Measurements from ENCODE around the gene SLC25A43. TPM values are rescaled to one million over a fixed set of nuclear protein-coding genes. Genes with fewer than 3 reads are reported as not detected.
"Not testable (repeated sequence)": the region's sequence is repeated elsewhere in the genome, so short reads cannot be mapped to it uniquely, and the experiment has no call there.

The SLC25A43 gene
- total RNA-seq, 1 experiment from 2014 or later: 25.8 TPM

- CTCF ChIA-PET: interaction anchor here (0.6 kb wide), 1 partner anchor 42 kb away, joined by 3 read pairs; no protein-coding TSS in a partner anchor
- H3K4me3 ChIP-seq (ENCODE audit: low read length): no peak overlapping the region
Observed at GRCh38 chrX:119427795-119428185, 28.7 kb downstream of the SLC25A43 start.

GRCh38 chrX:119429471-119429870 is 30.3 kb downstream of the SLC25A43 start:
- TF ChIP-seq EZH2 (IDR thresholded peaks at IDR 0.05; ENCODE audit: low read length, unreplicated experiment): no peak
- TF ChIP-seq, protein P1, sequence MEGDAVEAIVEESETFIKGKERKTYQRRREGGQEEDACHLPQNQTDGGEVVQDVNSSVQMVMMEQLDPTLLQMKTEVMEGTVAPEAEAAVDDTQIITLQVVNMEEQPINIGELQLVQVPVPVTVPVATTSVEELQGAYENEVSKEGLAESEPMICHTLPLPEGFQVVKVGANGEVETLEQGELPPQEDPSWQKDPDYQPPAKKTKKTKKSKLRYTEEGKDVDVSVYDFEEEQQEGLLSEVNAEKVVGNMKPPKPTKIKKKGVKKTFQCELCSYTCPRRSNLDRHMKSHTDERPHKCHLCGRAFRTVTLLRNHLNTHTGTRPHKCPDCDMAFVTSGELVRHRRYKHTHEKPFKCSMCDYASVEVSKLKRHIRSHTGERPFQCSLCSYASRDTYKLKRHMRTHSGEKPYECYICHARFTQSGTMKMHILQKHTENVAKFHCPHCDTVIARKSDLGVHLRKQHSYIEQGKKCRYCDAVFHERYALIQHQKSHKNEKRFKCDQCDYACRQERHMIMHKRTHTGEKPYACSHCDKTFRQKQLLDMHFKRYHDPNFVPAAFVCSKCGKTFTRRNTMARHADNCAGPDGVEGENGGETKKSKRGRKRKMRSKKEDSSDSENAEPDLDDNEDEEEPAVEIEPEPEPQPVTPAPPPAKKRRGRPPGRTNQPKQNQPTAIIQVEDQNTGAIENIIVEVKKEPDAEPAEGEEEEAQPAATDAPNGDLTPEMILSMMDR (conservative IDR thresholded peaks at IDR 0.05; ENCODE audit: low read depth, low read length): no peak
- TF ChIP-seq EZH2phosphoT487 (IDR thresholded peaks at IDR 0.05; ENCODE audit: borderline replicate concordance, low read length): no peak
- Histone ChIP-seq H3K9ac (ENCODE audit: low read length) (no peak overlapping the region), H3K4me3 (ENCODE audit: low read length) (no peak overlapping the region), H3K9me3 (ENCODE audit: low read length) (no peaks in the 10 kb centered on the region), H3K36me3 (ENCODE audit: low read depth, low read length) (no peaks in the 10 kb centered on the region; the same call in 1 of the 2 replicates), H3K9me2 (replicated peaks; ENCODE audit: low read length) (no peaks in the 10 kb centered on the region), H3K4me2 (ENCODE audit: low read length) (no peak overlapping the region), H2AFZ (ENCODE audit: low read length) (no peak overlapping the region), H3K79me2 (ENCODE audit: low read length) (no peaks in the 10 kb centered on the region), H3F3A (ENCODE audit: low read length, unreplicated experiment) (no peaks in the 10 kb centered on the region), H3K27ac (ENCODE audit: low read length) (no peak overlapping the region), H4K20me1 (ENCODE audit: low read length) (no peaks in the 10 kb centered on the region), H3K4me1 (ENCODE audit: insufficient read depth, low read length) (no peaks in the 10 kb centered on the region; the same call in 1 of the 2 replicates), H3K27me3 (ENCODE audit: low read length) (no peaks in the 10 kb centered on the region)
- CTCF ChIA-PET: no interaction called here
- POLR2A ChIA-PET (ENCODE audit: unreplicated experiment): no interaction called here
- DNase-seq (no peak), ATAC-seq (no peak)
- intact Hi-C loops (cut with micrococcal nuclease): no loop called here
- BruUV-seq (replicated peaks): no TSS peak

More at GRCh38 chrX:119427795-119428185, 28.7 kb downstream of the SLC25A43 start:
- no peaks in the 10 kb centered on the region for H3K9me3 ChIP-seq (ENCODE audit: low read length)
- no peak for TF ChIP-seq EZH2 (IDR thresholded peaks at IDR 0.05; ENCODE audit: low read length, unreplicated experiment)
- TF ChIP-seq, protein P1 (conservative IDR thresholded peaks at IDR 0.05; ENCODE audit: low read depth, low read length): no peak
- TF ChIP-seq EZH2phosphoT487 (IDR thresholded peaks at IDR 0.05; ENCODE audit: borderline replicate concordance, low read length): no peak
- H3K27ac ChIP-seq (ENCODE audit: low read length): no peak overlapping the region
- no peak overlapping the region for H3K9ac ChIP-seq (ENCODE audit: low read length)
- no peaks in the 10 kb centered on the region for H3K9me2 ChIP-seq (replicated peaks; ENCODE audit: low read length)
- H3K4me1 ChIP-seq (ENCODE audit: insufficient read depth, low read length): no peaks in the 10 kb centered on the region; the same call in 1 of the 2 replicates
- H3K4me2 ChIP-seq (ENCODE audit: low read length): no peak overlapping the region
- no peak for ATAC-seq
- no peak for DNase-seq
- H3K79me2 ChIP-seq (ENCODE audit: low read length): no peaks in the 10 kb centered on the region
- no peaks in the 10 kb centered on the region for H3F3A ChIP-seq (ENCODE audit: low read length, unreplicated experiment)
- H3K27me3 ChIP-seq (ENCODE audit: low read length): no peaks in the 10 kb centered on the region
- POLR2A ChIA-PET (ENCODE audit: unreplicated experiment): no interaction called here
- BruUV-seq (replicated peaks): no TSS peak
- intact Hi-C loops (cut with micrococcal nuclease): no loop called here
- H4K20me1 ChIP-seq (ENCODE audit: low read length): no peaks in the 10 kb centered on the region
- H3K36me3 ChIP-seq (ENCODE audit: low read depth, low read length): no peaks in the 10 kb centered on the region; the same call in 1 of the 2 replicates
- no peak overlapping the region for H2AFZ ChIP-seq (ENCODE audit: low read length)

GRCh38 chrX:119441295-119441694 is 42.2 kb downstream of the SLC25A43 start:
- H3K27ac ChIP-seq (ENCODE audit: low read length); H3K79me2 ChIP-seq (ENCODE audit: low read length); H3K9me3 ChIP-seq (ENCODE audit: low read length); H3K27me3 ChIP-seq (ENCODE audit: low read length); H2AFZ ChIP-seq (ENCODE audit: low read length); DNase-seq; H3K4me1 ChIP-seq (ENCODE audit: insufficient read depth, low read length); H3K36me3 ChIP-seq (ENCODE audit: low read depth, low read length); BruUV-seq (replicated peaks); H3K4me3 ChIP-seq (ENCODE audit: low read length); ATAC-seq; H4K20me1 ChIP-seq (ENCODE audit: low read length); H3F3A ChIP-seq (ENCODE audit: low read length, unreplicated experiment); H3K9ac ChIP-seq (ENCODE audit: low read length); H3K9me2 ChIP-seq (replicated peaks; ENCODE audit: low read length); intact Hi-C loops (cut with micrococcal nuclease); H3K4me2 ChIP-seq (ENCODE audit: low read length); CTCF ChIA-PET; POLR2A ChIA-PET (ENCODE audit: unreplicated experiment): not testable (repeated sequence)

Measured in PC-3 (cell line).